HCT116 (cell line): ENCODE data around the gene SAMD1. TPM values are rescaled to one million over a fixed set of nuclear protein-coding genes. Genes with fewer than 3 reads are reported as not detected.

Experiments
- ATAC-seq: fragments of 200-7000 bp; cut with Tn5 transposase; 2 replicates; pipeline ENCODE4 v1.9.1; 2020; ENCODE audit warnings: mild to moderate bottlenecking, moderate library complexity
- BruUV-seq: library from RNA; stranded (reverse); fragments of 400-500 nt; replicated peaks from 2 replicates; lab custom pipeline; 2021; lab: Mats Ljungman, UMichigan
- CTCF ChIA-PET: fragments of 300-600 bp; sonication (Branson Sonifier 250); formaldehyde crosslinking; loops from one replicate; lab custom pipeline; 2021; ENCODE audit warnings: antibody characterized with exemption; lab: Charles Lee
- POLR2A ChIA-PET: fragments of 300-600, 350-600 bp; sonication (Branson Sonifier 250); formaldehyde crosslinking; loops from one replicate; lab custom pipeline; 2021; ENCODE audit warnings: antibody characterized with exemption; lab: Charles Lee
- RAD21 ChIA-PET, 2 experiments: fragments of 300-600 bp; sonication (Branson Sonifier 250); formaldehyde crosslinking; loops; one replicate each; lab custom pipeline; 2023; ENCODE audit warnings: low total read pairs in 2 of 2; ENCODE audit not compliant: uncharacterized antibody in 2 of 2, unreplicated experiment in 2 of 2, low non-redundant PET in 1 of 2; lab: Charles Lee
- DNase-seq: peaks from one replicate; pipeline ENCODE4 v3.0.0-alpha.2; 2010; ENCODE audit warnings: low read depth, low spot score
- H2AFZ ChIP-seq: fragments of 200-600 bp; shearing (Covaris generic), sonication (generic); 2 replicates; pipeline ENCODE4 v1.6.1; 2017; ENCODE audit warnings: low read depth, mixed run types, mixed read lengths, antibody characterized with exemption, low read length; ENCODE audit not compliant: poor library complexity, severe bottlenecking
- H3K27ac ChIP-seq: 2 replicates; pipeline ENCODE4 v1.5.1; 2012; ENCODE audit warnings: low read depth, low read length
- H3K27me3 ChIP-seq: fragments of 200-600 bp; sonication (generic); 2 replicates; pipeline ENCODE4 v1.6.1; 2016; ENCODE audit warnings: mixed run types, low read length, mixed read lengths; ENCODE audit not compliant: insufficient read depth
- H3K36me3 ChIP-seq, 2 experiments: fragments of 200-500 bp in 1 of 2; fragments of 200-600 bp in 1 of 2; sonication (Bioruptor generic) in 1 of 2; sonication (generic) in 1 of 2; 2 replicates each; pipeline versions ENCODE4 v1.5.1 to v1.6.1; 2014 to 2016; ENCODE audit warnings: low read length in 2 of 2, inconsistent platforms in 1 of 2, mixed read lengths in 1 of 2, mixed run types in 1 of 2; ENCODE audit not compliant: insufficient read depth in 2 of 2, control insufficient read depth in 1 of 2
- H3K4me1 ChIP-seq, 2 experiments: fragments of 200-600 bp in 1 of 2; sonication (generic) in 1 of 2; 2 replicates each; pipeline versions ENCODE4 v1.5.1 to v1.6.1; 2012 to 2017; ENCODE audit warnings: low read length in 2 of 2, inconsistent platforms in 1 of 2, mild to moderate bottlenecking in 1 of 2, mixed read lengths in 1 of 2, mixed run types in 1 of 2, moderate library complexity in 1 of 2; ENCODE audit not compliant: insufficient read depth in 2 of 2, control insufficient read depth in 1 of 2
- H3K4me2 ChIP-seq: fragments of 200-600 bp; sonication (generic); 2 replicates; pipeline ENCODE4 v1.6.1; 2017; ENCODE audit warnings: mixed run types, low read length, mixed read lengths
- H3K4me3 ChIP-seq, 2 experiments: fragments of 200-600 bp in 1 of 2; sonication (generic) in 1 of 2; replicated peaks in 1 of 2; 2 replicates each; pipeline ENCODE4 v1.5.1; 2011 to 2016; ENCODE audit warnings: low read length in 2 of 2, control low read depth in 1 of 2, low read depth in 1 of 2, mild to moderate bottlenecking in 1 of 2, mixed read lengths in 1 of 2, mixed run types in 1 of 2
- H3K79me2 ChIP-seq: fragments of 200-600 bp; sonication (generic); 2 replicates; pipeline ENCODE4 v1.6.1; 2017; ENCODE audit warnings: mild to moderate bottlenecking, mixed run types, low read length, moderate library complexity, mixed read lengths; ENCODE audit not compliant: insufficient read depth
- H3K9ac ChIP-seq: fragments of 200-600 bp; sonication (generic); 2 replicates; pipeline ENCODE4 v1.6.1; 2016; ENCODE audit warnings: low read length, mixed read lengths
- H3K9me2 ChIP-seq: fragments of 200-600 bp; sonication (generic), shearing (Covaris generic); 2 replicates; pipeline ENCODE4 v1.6.1; 2017; ENCODE audit warnings: mixed run types, mild to moderate bottlenecking, moderate library complexity; ENCODE audit not compliant: insufficient read depth
- H3K9me3 ChIP-seq, 2 experiments: fragments of 200-500 bp in 1 of 2; fragments of 200-600 bp in 1 of 2; sonication (Bioruptor generic) in 1 of 2; sonication (generic) in 1 of 2; 2 replicates each; pipeline ENCODE4 v1.6.1; 2014 to 2017; ENCODE audit warnings: low read length in 2 of 2, mixed read lengths in 2 of 2, inconsistent platforms in 1 of 2, low read depth in 1 of 2, mild to moderate bottlenecking in 1 of 2, mixed run types in 1 of 2, moderate library complexity in 1 of 2; ENCODE audit not compliant: control insufficient read depth in 1 of 2, insufficient read depth in 1 of 2
- H4K20me1 ChIP-seq: fragments of 200-600 bp; sonication (generic), shearing (Covaris generic); 2 replicates; pipeline ENCODE4 v1.6.1; 2017; ENCODE audit warnings: mixed run types, mild to moderate bottlenecking, moderate library complexity; ENCODE audit not compliant: insufficient read depth
- CBX3 ChIP-seq: IDR thresholded peaks from 2 replicates; pipeline ENCODE4 v1.6.1; 2012; ENCODE audit warnings: low read depth
- CEBPB ChIP-seq: IDR thresholded peaks from 2 replicates; pipeline ENCODE4 v1.6.1; 2012; ENCODE audit warnings: low read depth
- EGR1 ChIP-seq: IDR thresholded peaks from 2 replicates; pipeline ENCODE4 v1.6.1; 2012; ENCODE audit warnings: low read depth
- ELF1 ChIP-seq: IDR thresholded peaks from 2 replicates; pipeline ENCODE4 v1.6.1; 2012; ENCODE audit warnings: low read depth, borderline replicate concordance
- EZH2 ChIP-seq: fragments of 200-600 bp; sonication (generic); IDR thresholded peaks from 2 replicates; pipeline ENCODE4 v1.6.1; 2017; ENCODE audit warnings: antibody characterized with exemption, mixed run types
- EZH2phosphoT487 ChIP-seq: fragments of 200-600 bp; IDR thresholded peaks from 2 replicates; pipeline ENCODE4 v1.6.1; 2018; ENCODE audit warnings: antibody characterized with exemption, borderline replicate concordance
- FOSL1 ChIP-seq: IDR thresholded peaks from 2 replicates; pipeline ENCODE4 v1.6.1; 2012; ENCODE audit warnings: low read depth
- JUND ChIP-seq: IDR thresholded peaks from 2 replicates; pipeline ENCODE4 v1.6.1; 2012
- POLR2A ChIP-seq: IDR thresholded peaks from 2 replicates; pipeline ENCODE4 v1.7.0; 2011; ENCODE audit warnings: borderline replicate concordance; ENCODE audit not compliant: insufficient read depth, insufficient read length; ENCODE audit errors: extremely low read depth
- POLR2AphosphoS5 ChIP-seq: IDR thresholded peaks from 2 replicates; pipeline ENCODE4 v1.6.1; 2011; ENCODE audit warnings: mild to moderate bottlenecking, low read depth, low read length, moderate library complexity
- SIN3A ChIP-seq: IDR thresholded peaks from 2 replicates; pipeline ENCODE4 v1.6.1; 2012; ENCODE audit warnings: low read depth
- SP1 ChIP-seq: IDR thresholded peaks from 2 replicates; pipeline ENCODE4 v1.6.1; 2012; ENCODE audit warnings: low read depth
- YY1 ChIP-seq: IDR thresholded peaks from 2 replicates; pipeline ENCODE4 v1.6.1; 2011; ENCODE audit warnings: low read length, low read depth, moderate library complexity, mild to moderate bottlenecking; ENCODE audit not compliant: insufficient replicate concordance; ENCODE audit errors: extremely low read depth
- ZFX ChIP-seq: fragments of 450-650 bp; IDR thresholded peaks from 2 replicates; pipeline ENCODE4 v1.6.1; 2017
- ZNF274 ChIP-seq: fragments of 200-500 bp; sonication (Bioruptor generic); IDR thresholded peaks from 2 replicates; pipeline ENCODE4 v1.6.1; 2014; ENCODE audit warnings: mild to moderate bottlenecking, low read depth, low read length, inconsistent platforms
- intact Hi-C: fragments of 100-400 bp; cut with micrococcal nuclease; formaldehyde crosslinking; loops from 2 replicates; pipeline ENCODE4 v1.10.0; 2022
- total RNA-seq: library from RNA; stranded (reverse); gene quantifications from one replicate; pipeline ENCODE4 v1.2.1, GENCODE V29; 2021; ENCODE audit not compliant: unreplicated experiment
- TF ChIP-seq, protein P1 (sequence below): IDR thresholded peaks from 2 replicates; pipeline ENCODE4 v1.6.1; 2012
- TF ChIP-seq, protein P2 (sequence below), 3 experiments: fragments of 200-600 bp in 1 of 3; sonication (generic) in 1 of 3; IDR thresholded peaks in 2 of 3; conservative IDR thresholded peaks in 1 of 3; 2 replicates each; pipeline ENCODE4 v1.5.1; 2012 to 2017; ENCODE audit warnings: low read depth in 2 of 3, low read length in 2 of 3, antibody characterized with exemption in 1 of 3, borderline replicate concordance in 1 of 3, control low read depth in 1 of 3, mild to moderate bottlenecking in 1 of 3, mixed read lengths in 1 of 3, mixed run types in 1 of 3, moderate library complexity in 1 of 3; ENCODE audit not compliant: insufficient read depth in 1 of 3
- TF ChIP-seq, protein P3 (sequence below): IDR thresholded peaks from 2 replicates; pipeline ENCODE4 v1.6.1; 2011; ENCODE audit warnings: mild to moderate bottlenecking, low read length, moderate library complexity; ENCODE audit not compliant: insufficient replicate concordance; ENCODE audit errors: extremely low read depth
- TF ChIP-seq, protein P4 (sequence below): IDR thresholded peaks from 2 replicates; pipeline ENCODE4 v1.6.1; 2012; ENCODE audit warnings: low read depth

SAMD1 gene
- total RNA-seq, 1 experiment from 2014 or later: 62.9 TPM

DNA sequence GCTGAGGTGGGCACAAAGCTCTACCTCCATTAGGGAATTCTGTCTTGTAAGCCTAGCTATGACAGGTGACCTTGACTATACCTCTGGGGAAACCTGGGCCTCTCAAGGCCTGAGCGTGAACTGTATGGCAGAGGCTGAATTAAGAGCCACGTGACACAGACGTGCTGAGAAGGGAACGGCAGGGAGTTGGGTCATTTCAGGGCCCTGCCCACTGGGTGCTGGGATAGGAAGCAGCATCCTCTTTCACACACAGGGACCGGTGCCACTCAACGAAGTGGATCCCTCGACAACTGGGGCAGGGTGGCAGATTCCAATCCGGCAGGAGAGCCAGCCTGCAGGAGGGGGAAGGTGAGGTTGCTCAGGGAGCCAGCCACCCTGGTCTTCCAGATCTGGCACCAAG is 36.6 kb upstream of the SAMD1 start:
- Histone ChIP-seq H3K4me1 (no peaks in the 10 kb centered on the region), H3K36me3 (peaks cover 9 to 27% of the 10 kb centered on the region in 2 experiments), H3K9me3 (no peaks in the 10 kb centered on the region), H3K4me2 (no peak overlapping the region), H2AFZ (no peak overlapping the region), H4K20me1 (no peaks in the 10 kb centered on the region), H3K9ac (no peak overlapping the region), H3K79me2 (peaks cover 19% of the 10 kb centered on the region), H3K4me3 (no peak overlapping the region), H3K9me2 (no peaks in the 10 kb centered on the region), H3K27ac (no peak overlapping the region; the same call in 1 of the 2 replicates), H3K27me3 (no peaks in the 10 kb centered on the region)
- ChIA-PET RAD21 (no interaction called here), CTCF (no interaction called here), POLR2A (no interaction called here)
- BruUV-seq: no TSS peak
- TF ChIP-seq, protein P1, sequence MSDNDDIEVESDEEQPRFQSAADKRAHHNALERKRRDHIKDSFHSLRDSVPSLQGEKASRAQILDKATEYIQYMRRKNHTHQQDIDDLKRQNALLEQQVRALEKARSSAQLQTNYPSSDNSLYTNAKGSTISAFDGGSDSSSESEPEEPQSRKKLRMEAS: no peak
- no peak for TF ChIP-seq EZH2phosphoT487
- TF ChIP-seq JUND: no peak
- no peak for TF ChIP-seq ZFX
- TF ChIP-seq CBX3: no peak
- TF ChIP-seq ELF1: no peak
- TF ChIP-seq YY1: no peak
- no peak for TF ChIP-seq SIN3A
- no peak for TF ChIP-seq EZH2
- TF ChIP-seq ZNF274: no peak
- no peak for TF ChIP-seq CEBPB
- TF ChIP-seq, protein P2, sequence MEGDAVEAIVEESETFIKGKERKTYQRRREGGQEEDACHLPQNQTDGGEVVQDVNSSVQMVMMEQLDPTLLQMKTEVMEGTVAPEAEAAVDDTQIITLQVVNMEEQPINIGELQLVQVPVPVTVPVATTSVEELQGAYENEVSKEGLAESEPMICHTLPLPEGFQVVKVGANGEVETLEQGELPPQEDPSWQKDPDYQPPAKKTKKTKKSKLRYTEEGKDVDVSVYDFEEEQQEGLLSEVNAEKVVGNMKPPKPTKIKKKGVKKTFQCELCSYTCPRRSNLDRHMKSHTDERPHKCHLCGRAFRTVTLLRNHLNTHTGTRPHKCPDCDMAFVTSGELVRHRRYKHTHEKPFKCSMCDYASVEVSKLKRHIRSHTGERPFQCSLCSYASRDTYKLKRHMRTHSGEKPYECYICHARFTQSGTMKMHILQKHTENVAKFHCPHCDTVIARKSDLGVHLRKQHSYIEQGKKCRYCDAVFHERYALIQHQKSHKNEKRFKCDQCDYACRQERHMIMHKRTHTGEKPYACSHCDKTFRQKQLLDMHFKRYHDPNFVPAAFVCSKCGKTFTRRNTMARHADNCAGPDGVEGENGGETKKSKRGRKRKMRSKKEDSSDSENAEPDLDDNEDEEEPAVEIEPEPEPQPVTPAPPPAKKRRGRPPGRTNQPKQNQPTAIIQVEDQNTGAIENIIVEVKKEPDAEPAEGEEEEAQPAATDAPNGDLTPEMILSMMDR (IDR thresholded peaks at IDR 0.05 in 2 of 3, conservative IDR thresholded peaks at IDR 0.05 in 1 of 3; ENCODE audit: borderline replicate concordance in 1 of 3, insufficient read depth in 1 of 3, low read depth in 2 of 3, low read length in 2 of 3): no peak
- no peak for TF ChIP-seq FOSL1
- no peak for TF ChIP-seq POLR2AphosphoS5
- no peak for TF ChIP-seq POLR2A
- TF ChIP-seq, protein P3, sequence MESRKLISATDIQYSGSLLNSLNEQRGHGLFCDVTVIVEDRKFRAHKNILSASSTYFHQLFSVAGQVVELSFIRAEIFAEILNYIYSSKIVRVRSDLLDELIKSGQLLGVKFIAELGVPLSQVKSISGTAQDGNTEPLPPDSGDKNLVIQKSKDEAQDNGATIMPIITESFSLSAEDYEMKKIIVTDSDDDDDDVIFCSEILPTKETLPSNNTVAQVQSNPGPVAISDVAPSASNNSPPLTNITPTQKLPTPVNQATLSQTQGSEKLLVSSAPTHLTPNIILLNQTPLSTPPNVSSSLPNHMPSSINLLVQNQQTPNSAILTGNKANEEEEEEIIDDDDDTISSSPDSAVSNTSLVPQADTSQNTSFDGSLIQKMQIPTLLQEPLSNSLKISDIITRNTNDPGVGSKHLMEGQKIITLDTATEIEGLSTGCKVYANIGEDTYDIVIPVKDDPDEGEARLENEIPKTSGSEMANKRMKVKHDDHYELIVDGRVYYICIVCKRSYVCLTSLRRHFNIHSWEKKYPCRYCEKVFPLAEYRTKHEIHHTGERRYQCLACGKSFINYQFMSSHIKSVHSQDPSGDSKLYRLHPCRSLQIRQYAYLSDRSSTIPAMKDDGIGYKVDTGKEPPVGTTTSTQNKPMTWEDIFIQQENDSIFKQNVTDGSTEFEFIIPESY: no peak
- TF ChIP-seq, protein P4, sequence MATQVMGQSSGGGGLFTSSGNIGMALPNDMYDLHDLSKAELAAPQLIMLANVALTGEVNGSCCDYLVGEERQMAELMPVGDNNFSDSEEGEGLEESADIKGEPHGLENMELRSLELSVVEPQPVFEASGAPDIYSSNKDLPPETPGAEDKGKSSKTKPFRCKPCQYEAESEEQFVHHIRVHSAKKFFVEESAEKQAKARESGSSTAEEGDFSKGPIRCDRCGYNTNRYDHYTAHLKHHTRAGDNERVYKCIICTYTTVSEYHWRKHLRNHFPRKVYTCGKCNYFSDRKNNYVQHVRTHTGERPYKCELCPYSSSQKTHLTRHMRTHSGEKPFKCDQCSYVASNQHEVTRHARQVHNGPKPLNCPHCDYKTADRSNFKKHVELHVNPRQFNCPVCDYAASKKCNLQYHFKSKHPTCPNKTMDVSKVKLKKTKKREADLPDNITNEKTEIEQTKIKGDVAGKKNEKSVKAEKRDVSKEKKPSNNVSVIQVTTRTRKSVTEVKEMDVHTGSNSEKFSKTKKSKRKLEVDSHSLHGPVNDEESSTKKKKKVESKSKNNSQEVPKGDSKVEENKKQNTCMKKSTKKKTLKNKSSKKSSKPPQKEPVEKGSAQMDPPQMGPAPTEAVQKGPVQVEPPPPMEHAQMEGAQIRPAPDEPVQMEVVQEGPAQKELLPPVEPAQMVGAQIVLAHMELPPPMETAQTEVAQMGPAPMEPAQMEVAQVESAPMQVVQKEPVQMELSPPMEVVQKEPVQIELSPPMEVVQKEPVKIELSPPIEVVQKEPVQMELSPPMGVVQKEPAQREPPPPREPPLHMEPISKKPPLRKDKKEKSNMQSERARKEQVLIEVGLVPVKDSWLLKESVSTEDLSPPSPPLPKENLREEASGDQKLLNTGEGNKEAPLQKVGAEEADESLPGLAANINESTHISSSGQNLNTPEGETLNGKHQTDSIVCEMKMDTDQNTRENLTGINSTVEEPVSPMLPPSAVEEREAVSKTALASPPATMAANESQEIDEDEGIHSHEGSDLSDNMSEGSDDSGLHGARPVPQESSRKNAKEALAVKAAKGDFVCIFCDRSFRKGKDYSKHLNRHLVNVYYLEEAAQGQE: no peak
- TF ChIP-seq EGR1: no peak
- no peak for TF ChIP-seq SP1
- intact Hi-C loops: no loop called here
- ATAC-seq: no peak
- no peak for DNase-seq
